IPS-NIHi7 (cell line): Measurements from ENCODE around the gene NCOA1.
A peak's percentile ranks its signal among the peaks of the same experiment; 100 is the strongest.

Experiments
- DNase-seq: peaks from one replicate; pipeline ENCODE4 v3.0.0; 2012; ENCODE audit warnings: mixed read lengths; ENCODE audit errors: extremely low spot score

Gene NCOA1

GRCh38 chr2:24742730-24743129 is 251.7 kb downstream of the NCOA1 start:
- no peak for DNase-seq

- no peak for DNase-seq
Observed at GRCh38 chr2:24743924-24744323, 252.9 kb downstream of the NCOA1 start.

- DNase-seq: no peak
Observed at GRCh38 chr2:24744356-24744755, 253.3 kb downstream of the NCOA1 start.

- DNase-seq: no peak
Observed at GRCh38 chr2:24745825-24746224, 254.8 kb downstream of the NCOA1 start.

- no peak for DNase-seq
Observed at GRCh38 chr2:24747299-24747698, 256.2 kb downstream of the NCOA1 start.

GRCh38 chr2:24749069-24749691 is 258.1 kb downstream of the NCOA1 start:
- peak; percentile 68 for DNase-seq

- no peak for DNase-seq
Observed at GRCh38 chr2:24754985-24755705, 264.1 kb downstream of the NCOA1 start.

- no peak for DNase-seq
Observed at GRCh38 chr2:24756789-24757188, 265.7 kb downstream of the NCOA1 start.

GRCh38 chr2:24761866-24762265 is 270.8 kb downstream of the NCOA1 start:
- no peak for DNase-seq

- no peak for DNase-seq
Observed at GRCh38 chr2:24762518-24762917, 271.5 kb downstream of the NCOA1 start.

GRCh38 chr2:24763843-24764242 is 272.8 kb downstream of the NCOA1 start:
- no peak for DNase-seq

- no peak for DNase-seq
Observed at GRCh38 chr2:24766609-24767008, 275.6 kb downstream of the NCOA1 start.

- no peak for DNase-seq
Observed at GRCh38 chr2:24768013-24768412, 277.0 kb downstream of the NCOA1 start.

- DNase-seq: no peak
Observed at GRCh38 chr2:24768601-24769000, 277.5 kb downstream of the NCOA1 start.

- DNase-seq: no peak
Observed at GRCh38 chr2:24771061-24771460, 280.0 kb downstream of the NCOA1 start.

GRCh38 chr2:24771764-24772586 is 280.9 kb downstream of the NCOA1 start:
- DNase-seq: peak; percentile 21

GRCh38 chr2:24774373-24774772 is 283.3 kb downstream of the NCOA1 start:
- no peak for DNase-seq

- no peak for DNase-seq
Observed at GRCh38 chr2:24779116-24779515, 288.1 kb downstream of the NCOA1 start.

- DNase-seq: no peak
Observed at GRCh38 chr2:24783641-24784040, 292.6 kb downstream of the NCOA1 start.

GRCh38 chr2:24785671-24786321 is 294.7 kb downstream of the NCOA1 start:
- DNase-seq: no peak

GRCh38 chr2:24787532-24787931 is 296.5 kb downstream of the NCOA1 start:
- DNase-seq: no peak

GRCh38 chr2:24788816-24789215 is 297.8 kb downstream of the NCOA1 start:
- no peak for DNase-seq
